A673 (cell line): ENCODE data around the gene PMP22. TPM values are rescaled to one million over a fixed set of nuclear protein-coding genes. Genes with fewer than 3 reads are reported as not detected.
"Not testable (repeated sequence)": the region's sequence is repeated elsewhere in the genome, so short reads cannot be mapped to it uniquely, and the experiment has no call there.

ENCODE experiments used
- BruUV-seq: library from RNA; stranded (reverse); fragments of 400-500 nt; replicated peaks from 2 replicates; lab custom pipeline; 2021; lab: Mats Ljungman, UMichigan
- CTCF ChIA-PET: fragments of 300-600 bp; sonication (Branson Sonifier 250); formaldehyde crosslinking; loops from one replicate; lab custom pipeline; 2022; ENCODE audit warnings: antibody characterized with exemption; lab: Charles Lee
- POLR2A ChIA-PET: fragments of 300-600 bp; sonication (Branson Sonifier 250); formaldehyde crosslinking; loops from one replicate; lab custom pipeline; 2022; ENCODE audit warnings: antibody characterized with exemption; ENCODE audit not compliant: low non-redundant PET; lab: Charles Lee
- DNase-seq: peaks from one replicate; pipeline ENCODE4 v3.0.0-alpha.2; 2015; ENCODE audit warnings: low spot score
- H3K27ac ChIP-seq: fragments of 200-600 bp; sonication (generic); 2 replicates; pipeline ENCODE4 v1.5.1; 2016; ENCODE audit warnings: mixed run types, low read depth, mild to moderate bottlenecking, mixed read lengths, antibody characterized with exemption, low read length; ENCODE audit not compliant: poor library complexity, severe bottlenecking
- H3K27me3 ChIP-seq: fragments of 200-600 bp; sonication (generic); replicated peaks from 2 replicates; pipeline ENCODE4 v1.6.1; 2017; ENCODE audit warnings: mixed run types, low read depth, mild to moderate bottlenecking, mixed read lengths, antibody characterized with exemption, low read length; ENCODE audit not compliant: insufficient read depth, poor library complexity
- H3K36me3 ChIP-seq: fragments of 200-600 bp; sonication (generic); 2 replicates; pipeline ENCODE4 v1.6.1; 2016; ENCODE audit warnings: mixed run types, mild to moderate bottlenecking, mixed read lengths, antibody characterized with exemption, low read length; ENCODE audit not compliant: insufficient read depth, poor library complexity, severe bottlenecking
- H3K4me1 ChIP-seq: fragments of 200-600 bp; sonication (generic); 2 replicates; pipeline ENCODE4 v1.6.1; 2017; ENCODE audit warnings: mixed run types, mild to moderate bottlenecking, mixed read lengths, antibody characterized with exemption, low read length; ENCODE audit not compliant: insufficient read depth, poor library complexity, severe bottlenecking
- H3K4me3 ChIP-seq: fragments of 200-600 bp; sonication (generic); 2 replicates; pipeline ENCODE4 v1.5.1; 2016; ENCODE audit warnings: low read depth, mixed run types, mild to moderate bottlenecking, mixed read lengths, low read length; ENCODE audit not compliant: poor library complexity, severe bottlenecking
- H3K9me3 ChIP-seq: fragments of 200-600 bp; sonication (generic); 2 replicates; pipeline ENCODE4 v1.6.1; 2016; ENCODE audit warnings: mixed run types, low read depth, mild to moderate bottlenecking, mixed read lengths, antibody characterized with exemption, low read length; ENCODE audit not compliant: poor library complexity, severe bottlenecking
- CTCF ChIP-seq: fragments of 300-800, 200-600 bp; sonication (generic); conservative IDR thresholded peaks from 2 replicates; pipeline ENCODE4 v1.5.1; 2017; ENCODE audit warnings: low read depth, mild to moderate bottlenecking, antibody characterized with exemption, low read length, moderate library complexity, mixed read lengths
- EZH2 ChIP-seq: fragments of 200-600 bp; sonication (generic); IDR thresholded peaks from 2 replicates; pipeline ENCODE4 v1.6.1; 2017; ENCODE audit warnings: borderline replicate concordance, low read depth, mild to moderate bottlenecking, mixed read lengths, antibody characterized with exemption, low read length; ENCODE audit not compliant: poor library complexity, severe bottlenecking
- intact Hi-C: fragments of 100-400 bp; cut with micrococcal nuclease; formaldehyde crosslinking; loops from one replicate; pipeline ENCODE4 v1.10.0; 2022; ENCODE audit not compliant: unreplicated experiment
- total RNA-seq: library from RNA; stranded (reverse); gene quantifications from 2 replicates; pipeline ENCODE4 v1.2.3, GENCODE V29; 2021

The PMP22 gene
- total RNA-seq, 1 experiment from 2014 or later, result not detected

- POLR2A ChIA-PET, result no interaction called here
- CTCF ChIA-PET, result no interaction called here
These were observed 34.3 kb downstream of the PMP22 start for GRCh38 chr17:15230866-15231265.

GRCh38 chr17:15221827-15222226 is 43.3 kb downstream of the PMP22 start:
- POLR2A ChIA-PET, H3K36me3 ChIP-seq, H3K9me3 ChIP-seq, DNase-seq, H3K4me1 ChIP-seq, H3K4me3 ChIP-seq, H3K27ac ChIP-seq, H3K27me3 ChIP-seq, CTCF ChIA-PET, BruUV-seq, intact Hi-C loops: not testable (repeated sequence)

More at GRCh38 chr17:15230866-15231265, 34.3 kb downstream of the PMP22 start:
- Histone ChIP-seq H3K36me3 (no peaks in the 10 kb centered on the region), H3K27me3 (no peaks in the 10 kb centered on the region), H3K27ac (no peak overlapping the region), H3K4me3 (no peak overlapping the region), H3K4me1 (no peaks in the 10 kb centered on the region), H3K9me3 (no peaks in the 10 kb centered on the region)
- DNase-seq, result no peak
- intact Hi-C loops, result no loop called here
- TF ChIP-seq CTCF, result no peak
- TF ChIP-seq EZH2, result no peak
- no TSS peak for BruUV-seq

- Histone ChIP-seq H3K27me3 (no peaks in the 10 kb centered on the region), H3K27ac (no peak overlapping the region), H3K4me3 (no peak overlapping the region), H3K9me3 (no peaks in the 10 kb centered on the region), H3K36me3 (no peaks in the 10 kb centered on the region), H3K4me1 (no peaks in the 10 kb centered on the region)
- intact Hi-C loops, result no loop called here
- ChIA-PET CTCF (no interaction called here), POLR2A (no interaction called here)
- no peak for DNase-seq
- BruUV-seq, result no TSS peak
- TF ChIP-seq CTCF (no peak), EZH2 (no peak)
These were observed 44.3 kb downstream of the PMP22 start for GRCh38 chr17:15220785-15221184.

GRCh38 chr17:15216481-15216880 is 48.6 kb downstream of the PMP22 start:
- Histone ChIP-seq H3K9me3 (no peaks in the 10 kb centered on the region), H3K4me1 (no peaks in the 10 kb centered on the region), H3K36me3 (no peaks in the 10 kb centered on the region), H3K27ac (no peak overlapping the region), H3K27me3 (no peaks in the 10 kb centered on the region), H3K4me3 (no peak overlapping the region)
- TF ChIP-seq EZH2 (no peak), CTCF (no peak)
- no TSS peak for BruUV-seq
- intact Hi-C loops, result no loop called here
- ChIA-PET CTCF (no interaction called here), POLR2A (no interaction called here)
- no peak for DNase-seq
